HG02798 (cell line): Measurements from ENCODE around the gene RRP15.

Source experiments
- ATAC-seq: cut with Tn5 transposase; IDR thresholded peaks from one replicate; pipeline ENCODE4 v1.9.1; 2021; ENCODE audit warnings: mild to moderate bottlenecking; ENCODE audit not compliant: unreplicated experiment, poor library complexity

Gene RRP15

DNA sequence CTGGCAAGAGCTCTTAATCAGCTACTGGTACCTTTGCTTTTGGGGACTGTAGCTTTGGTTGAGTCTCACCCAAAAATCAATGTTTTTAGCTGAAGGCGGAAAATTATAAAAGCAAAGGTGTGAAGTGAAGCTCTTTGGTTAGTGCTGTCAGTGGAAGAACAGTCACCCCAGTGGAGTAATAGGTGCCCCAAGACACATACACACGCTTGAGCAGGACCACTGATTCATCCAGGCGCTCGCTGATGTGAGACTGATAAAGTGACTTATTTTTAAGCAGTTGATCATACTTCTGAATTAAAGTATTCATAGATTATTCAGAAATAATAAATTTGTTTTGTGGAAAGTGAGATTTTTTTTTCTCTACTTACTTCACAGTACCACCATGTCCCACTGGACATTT, 97.2 kb downstream of the RRP15 start:
- ATAC-seq: no peak

DNA sequence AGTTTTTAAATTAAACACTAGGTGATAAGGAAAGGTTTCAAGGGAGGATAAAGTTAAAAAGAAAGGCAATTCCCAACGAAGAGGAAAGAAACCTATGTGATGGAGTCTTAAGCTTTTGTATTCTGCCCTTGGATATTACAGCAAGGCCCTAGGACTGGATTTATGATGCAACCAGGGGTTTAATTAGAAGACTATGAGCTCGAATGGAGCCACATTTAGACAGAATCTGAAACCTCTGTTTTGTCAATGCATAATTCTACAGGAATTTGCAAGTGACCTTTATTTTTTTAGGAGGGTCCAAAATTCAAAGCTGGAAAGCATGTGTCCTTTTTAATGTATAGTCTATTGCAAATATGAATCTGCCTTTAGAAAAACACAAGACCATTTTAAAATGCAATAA, 98.0 kb downstream of the RRP15 start:
- ATAC-seq: no peak

DNA sequence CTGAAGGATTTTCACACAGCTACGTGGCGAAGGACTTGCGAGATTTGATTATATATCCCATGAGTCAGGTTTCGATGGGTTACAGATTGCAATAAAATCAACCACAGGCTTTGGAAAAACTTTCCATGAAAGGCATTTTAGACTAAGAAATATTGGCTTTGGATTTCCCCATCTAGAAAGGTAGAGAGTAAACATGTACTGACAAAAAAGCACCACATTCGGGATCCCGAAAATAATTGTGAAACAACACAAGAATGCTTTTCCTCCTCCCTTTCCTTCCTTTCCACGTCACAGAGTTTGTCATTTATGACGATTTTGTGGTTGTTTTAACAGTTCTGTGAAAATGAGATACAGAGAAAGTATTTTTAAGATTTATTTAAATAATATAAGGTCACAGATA, 98.6 kb downstream of the RRP15 start:
- no peak for ATAC-seq

DNA sequence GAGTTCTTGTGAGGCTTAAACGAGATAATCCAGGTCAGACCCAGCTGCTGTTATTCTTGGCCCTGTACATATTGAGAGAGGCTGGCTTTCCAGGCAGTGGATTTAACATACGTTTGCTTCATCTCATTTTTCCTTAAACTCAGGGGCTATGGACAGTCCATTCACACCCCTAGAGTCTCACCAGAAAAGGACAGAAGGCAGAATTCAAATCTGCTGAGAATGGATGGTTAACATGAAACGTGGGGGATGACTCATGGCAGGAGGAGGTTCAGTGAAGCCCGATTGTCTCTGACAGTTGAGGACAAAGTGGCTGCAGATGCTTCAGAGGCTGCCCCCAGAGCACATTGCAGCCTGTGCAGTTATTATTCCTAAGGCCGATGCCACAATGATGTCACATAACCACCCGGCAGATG, 99.5 kb downstream of the RRP15 start:
- ATAC-seq: no peak
